ENCODE results near the gene ING3.

- TF ChIP-seq, protein P1, sequence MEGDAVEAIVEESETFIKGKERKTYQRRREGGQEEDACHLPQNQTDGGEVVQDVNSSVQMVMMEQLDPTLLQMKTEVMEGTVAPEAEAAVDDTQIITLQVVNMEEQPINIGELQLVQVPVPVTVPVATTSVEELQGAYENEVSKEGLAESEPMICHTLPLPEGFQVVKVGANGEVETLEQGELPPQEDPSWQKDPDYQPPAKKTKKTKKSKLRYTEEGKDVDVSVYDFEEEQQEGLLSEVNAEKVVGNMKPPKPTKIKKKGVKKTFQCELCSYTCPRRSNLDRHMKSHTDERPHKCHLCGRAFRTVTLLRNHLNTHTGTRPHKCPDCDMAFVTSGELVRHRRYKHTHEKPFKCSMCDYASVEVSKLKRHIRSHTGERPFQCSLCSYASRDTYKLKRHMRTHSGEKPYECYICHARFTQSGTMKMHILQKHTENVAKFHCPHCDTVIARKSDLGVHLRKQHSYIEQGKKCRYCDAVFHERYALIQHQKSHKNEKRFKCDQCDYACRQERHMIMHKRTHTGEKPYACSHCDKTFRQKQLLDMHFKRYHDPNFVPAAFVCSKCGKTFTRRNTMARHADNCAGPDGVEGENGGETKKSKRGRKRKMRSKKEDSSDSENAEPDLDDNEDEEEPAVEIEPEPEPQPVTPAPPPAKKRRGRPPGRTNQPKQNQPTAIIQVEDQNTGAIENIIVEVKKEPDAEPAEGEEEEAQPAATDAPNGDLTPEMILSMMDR (IDR thresholded peaks at IDR 0.05; ENCODE audit: borderline replicate concordance, extremely low read depth, low read length, poor library complexity, severe bottlenecking), result no peak
- TF ChIP-seq EZH2 (IDR thresholded peaks at IDR 0.05; ENCODE audit: borderline replicate concordance, low read depth, low read length, severe bottlenecking), result no peak
Observed at GRCh38 chr7:120959929-120960484, 9.4 kb downstream of the ING3 start.
